Kidney (tissue), 14 donors: ENCODE results near the gene CAMSAP2. TPM values are rescaled to one million over a fixed set of nuclear protein-coding genes. Genes with fewer than 3 reads are reported as not detected.

ENCODE experiments used
- DNase-seq, 5 donors: peaks; one replicate each; pipeline ENCODE4 v3.0.0-alpha.2; 2013 to 2020
- FAIRE-seq: peaks from 2 replicates; lab custom pipeline; 2012; peaks lifted over from hg19 to GRCh38; lab: Jason Lieb, UNC
- H3K27ac ChIP-seq, 2 donors: one replicate each; pipeline ENCODE4 v1.7.0; 2013; ENCODE audit warnings: low read depth in 2 of 2, low read length in 2 of 2, inconsistent platforms in 1 of 2
- H3K27me3 ChIP-seq: one replicate; pipeline ENCODE4 v1.7.1; 2013; ENCODE audit warnings: low read length, inconsistent platforms; ENCODE audit not compliant: control insufficient read depth, insufficient read depth
- H3K36me3 ChIP-seq, 3 donors: one replicate each; pipeline versions ENCODE4 v1.7.0 to v1.7.1; 2013; ENCODE audit warnings: low read length in 3 of 3, control low read depth in 1 of 3, inconsistent platforms in 1 of 3; ENCODE audit not compliant: insufficient read depth in 3 of 3, control insufficient read depth in 2 of 3
- H3K4me1 ChIP-seq, 3 donors: one replicate each; pipeline versions ENCODE4 v1.7.0 to v1.7.1; 2013; ENCODE audit warnings: low read length in 3 of 3, inconsistent platforms in 1 of 3, low read depth in 1 of 3; ENCODE audit not compliant: control insufficient read depth in 2 of 3, insufficient read depth in 2 of 3
- H3K4me3 ChIP-seq, 3 donors: one replicate each; pipeline versions ENCODE4 v1.7.0 to v1.8.1; 2013; ENCODE audit warnings: low read length in 3 of 3, control low read depth in 1 of 3, inconsistent platforms in 1 of 3
- H3K9ac ChIP-seq, 3 donors: one replicate each; pipeline versions ENCODE4 v1.7.0 to v1.7.1; 2013; ENCODE audit warnings: low read length in 3 of 3, control low read depth in 1 of 3, inconsistent platforms in 1 of 3
- H3K9me3 ChIP-seq, 3 donors: one replicate each; pipeline versions ENCODE4 v1.7.0 to v1.7.1; 2013; ENCODE audit warnings: low read length in 3 of 3, control low read depth in 1 of 3, inconsistent platforms in 1 of 3; ENCODE audit not compliant: control insufficient read depth in 2 of 3, insufficient read depth in 1 of 3
- intact Hi-C: fragments of 100-400 bp; cut with DNase I; formaldehyde crosslinking; loops from one replicate; pipeline ENCODE4 v1.11.1; 2022
- polyA plus RNA-seq: library from polyadenylated mRNA; stranded (reverse); fragments of 350-450 nt; fragmentation: Illumina TruSeq; extraction: RNeasy Lipid Tissue Mini Kit (QIAGEN cat#74804); gene quantifications from one replicate; pipeline ENCODE4 v1.2.3, GENCODE V29; 2014; ENCODE audit warnings: low read depth, low replicate concordance; ENCODE audit not compliant: insufficient read depth
- total RNA-seq: library from RNA; stranded (reverse); fragmentation: NEBNext Ultra II Directional; extraction: Animal tissue kit (Norgen Biotek cat#: 25700); gene quantifications from one replicate; pipeline ENCODE4 v1.2.1, GENCODE V29; 2021
- TF ChIP-seq, protein P1 (sequence below): IDR thresholded peaks from 3 replicates; pipeline ENCODE4 v1.5.1; 2012; ENCODE audit warnings: mild to moderate bottlenecking, moderate library complexity, borderline replicate concordance; ENCODE audit not compliant: insufficient read depth; ENCODE audit errors: extremely low read depth
- donor health status: control.
- donor health status: control.
- donor health status: control.
- donor health status: control.
- donor health status: control.
- donor health status: DM: yes; HTN: yes; CAD: no.
- donor health status: Normal renal cell carcinoma (clear cell type).

CAMSAP2 gene
- total and polyA plus RNA-seq, 2 donors from 2014 or later: 7.5 to 30.3 TPM

DNA sequence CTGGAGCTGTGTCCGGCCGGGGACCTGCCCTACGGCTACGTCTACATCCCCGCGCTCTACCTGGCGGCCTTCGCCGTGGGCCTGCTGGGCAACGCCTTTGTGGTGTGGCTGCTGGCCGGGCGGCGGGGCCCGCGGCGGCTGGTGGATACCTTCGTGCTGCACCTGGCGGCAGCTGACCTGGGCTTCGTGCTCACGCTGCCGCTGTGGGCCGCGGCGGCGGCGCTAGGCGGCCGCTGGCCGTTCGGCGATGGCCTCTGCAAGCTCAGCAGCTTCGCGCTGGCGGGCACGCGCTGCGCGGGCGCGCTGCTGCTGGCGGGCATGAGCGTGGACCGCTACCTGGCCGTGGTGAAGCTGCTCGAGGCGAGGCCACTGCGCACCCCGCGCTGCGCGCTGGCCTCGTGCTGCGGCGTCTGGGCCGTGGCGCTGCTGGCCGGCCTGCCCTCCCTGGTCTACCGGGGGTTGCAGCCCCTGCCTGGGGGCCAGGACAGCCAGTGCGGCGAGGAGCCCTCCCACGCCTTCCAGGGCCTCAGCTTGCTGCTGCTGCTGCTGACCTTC is 134.5 kb downstream of the CAMSAP2 start:
- intact Hi-C loops: no loop called here
- DNase-seq (peak in 4 of 5 donors; percentile 63 to 74 (median 68)), FAIRE-seq (no peak)
- H3K36me3 ChIP-seq: no peaks in the 10 kb centered on the region
- H3K27ac ChIP-seq: no peak overlapping the region
- H3K9me3 ChIP-seq: no peaks in the 10 kb centered on the region
- no peak overlapping the region for H3K9ac ChIP-seq
- peaks cover 0 to 9% (median 0%) of the 10 kb centered on the region in 3 donors for H3K4me1 ChIP-seq
- H3K27me3 ChIP-seq: peaks cover 2% of the 10 kb centered on the region
- peak overlapping the region in 1 of 3 donors; percentile 37 for H3K4me3 ChIP-seq
- TF ChIP-seq, protein P1, sequence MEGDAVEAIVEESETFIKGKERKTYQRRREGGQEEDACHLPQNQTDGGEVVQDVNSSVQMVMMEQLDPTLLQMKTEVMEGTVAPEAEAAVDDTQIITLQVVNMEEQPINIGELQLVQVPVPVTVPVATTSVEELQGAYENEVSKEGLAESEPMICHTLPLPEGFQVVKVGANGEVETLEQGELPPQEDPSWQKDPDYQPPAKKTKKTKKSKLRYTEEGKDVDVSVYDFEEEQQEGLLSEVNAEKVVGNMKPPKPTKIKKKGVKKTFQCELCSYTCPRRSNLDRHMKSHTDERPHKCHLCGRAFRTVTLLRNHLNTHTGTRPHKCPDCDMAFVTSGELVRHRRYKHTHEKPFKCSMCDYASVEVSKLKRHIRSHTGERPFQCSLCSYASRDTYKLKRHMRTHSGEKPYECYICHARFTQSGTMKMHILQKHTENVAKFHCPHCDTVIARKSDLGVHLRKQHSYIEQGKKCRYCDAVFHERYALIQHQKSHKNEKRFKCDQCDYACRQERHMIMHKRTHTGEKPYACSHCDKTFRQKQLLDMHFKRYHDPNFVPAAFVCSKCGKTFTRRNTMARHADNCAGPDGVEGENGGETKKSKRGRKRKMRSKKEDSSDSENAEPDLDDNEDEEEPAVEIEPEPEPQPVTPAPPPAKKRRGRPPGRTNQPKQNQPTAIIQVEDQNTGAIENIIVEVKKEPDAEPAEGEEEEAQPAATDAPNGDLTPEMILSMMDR: no peak

DNA sequence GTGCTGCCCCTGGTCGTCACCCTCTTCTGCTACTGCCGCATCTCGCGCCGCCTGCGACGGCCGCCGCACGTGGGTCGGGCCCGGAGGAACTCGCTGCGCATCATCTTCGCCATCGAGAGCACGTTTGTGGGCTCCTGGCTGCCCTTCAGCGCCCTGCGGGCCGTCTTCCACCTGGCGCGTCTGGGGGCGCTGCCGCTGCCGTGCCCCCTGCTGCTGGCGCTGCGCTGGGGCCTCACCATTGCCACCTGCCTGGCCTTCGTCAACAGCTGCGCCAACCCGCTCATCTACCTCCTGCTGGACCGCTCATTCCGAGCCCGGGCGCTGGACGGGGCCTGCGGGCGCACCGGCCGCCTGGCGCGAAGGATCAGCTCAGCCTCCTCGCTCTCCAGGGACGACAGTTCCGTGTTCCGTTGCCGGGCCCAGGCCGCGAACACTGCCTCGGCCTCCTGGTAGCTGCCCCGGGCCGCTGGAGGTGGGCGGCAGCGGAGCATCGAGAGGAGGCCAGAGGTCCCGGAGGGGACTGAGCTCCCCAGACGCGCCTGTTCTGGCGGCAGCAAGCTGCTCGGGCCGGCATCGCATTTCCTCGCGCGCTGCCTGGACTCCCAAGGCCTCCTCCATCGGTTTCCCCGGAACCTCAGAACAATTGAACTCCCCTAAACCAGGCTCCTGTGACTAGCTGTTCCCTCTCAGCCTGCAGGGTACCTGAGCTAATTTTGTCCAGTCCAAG is 135.1 kb downstream of the CAMSAP2 start:
- FAIRE-seq: no peak
- peaks cover 0 to 9% (median 0%) of the 10 kb centered on the region in 3 donors for H3K4me1 ChIP-seq
- H3K9ac ChIP-seq: no peak overlapping the region
- H3K27me3 ChIP-seq: peaks cover 2% of the 10 kb centered on the region
- H3K36me3 ChIP-seq: no peaks in the 10 kb centered on the region
- intact Hi-C loops: no loop called here
- DNase-seq: peak in 3 of 5 donors; percentile 32 to 66 (median 45)
- TF ChIP-seq, protein P1: no peak
- no peaks in the 10 kb centered on the region for H3K9me3 ChIP-seq
- H3K4me3 ChIP-seq: peak overlapping the region in 1 of 3 donors; percentile 37
- no peak overlapping the region for H3K27ac ChIP-seq

DNA sequence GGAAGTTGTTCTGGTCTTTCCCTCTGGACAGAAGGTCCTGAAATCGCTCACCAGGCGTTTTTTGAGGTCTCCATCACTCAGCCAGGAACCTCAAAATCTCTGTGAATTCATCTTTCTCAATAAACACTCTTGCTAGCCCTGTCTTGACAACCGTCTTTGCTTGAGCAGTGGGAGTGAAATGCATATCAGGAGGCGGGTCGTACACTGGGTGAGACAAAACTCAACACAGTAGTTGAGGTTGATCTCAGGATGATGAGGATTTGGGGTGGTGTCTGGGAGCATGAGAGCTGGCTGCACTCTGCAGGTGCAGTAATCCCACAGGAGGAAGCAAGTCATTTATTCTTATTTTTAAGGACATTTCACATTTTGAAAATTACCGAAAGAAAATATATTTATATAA is 136.0 kb downstream of the CAMSAP2 start:
- Histone ChIP-seq H3K4me3 (no peak overlapping the region), H3K27me3 (peaks cover 2% of the 10 kb centered on the region), H3K9me3 (no peaks in the 10 kb centered on the region), H3K27ac (no peak overlapping the region), H3K4me1 (peaks cover 0 to 9% (median 0%) of the 10 kb centered on the region in 3 donors), H3K36me3 (no peaks in the 10 kb centered on the region), H3K9ac (no peak overlapping the region)
- no peak for FAIRE-seq
- intact Hi-C loops: no loop called here
- DNase-seq: no peak
- TF ChIP-seq, protein P1: no peak
